Measurements from ENCODE around the gene PCDH17.

The PCDH17 gene

GRCh38 chr13:57739543-57740190 is 108.1 kb downstream of the PCDH17 start:
- no peak for DNase-seq (ENCODE audit: low read depth)

- no peak for DNase-seq (ENCODE audit: low read depth)
Observed at GRCh38 chr13:57740719-57741118, 109.2 kb downstream of the PCDH17 start.

GRCh38 chr13:57748096-57748495 is 116.6 kb downstream of the PCDH17 start:
- no peak for DNase-seq (ENCODE audit: low read depth)

GRCh38 chr13:57760951-57761350 is 129.4 kb downstream of the PCDH17 start:
- no peak for DNase-seq (ENCODE audit: low read depth)

- no peak for DNase-seq (ENCODE audit: low read depth)
Observed at GRCh38 chr13:57763689-57764088, 132.1 kb downstream of the PCDH17 start.

All from stimulated activated CD8-positive, alpha-beta memory T cell treated with anti-CD3 and anti-CD28 coated beads, Interleukin-12 subunit alpha, Interleukin-12 subunit beta, amount 100 ng/mL, for 4 hours (primary cell).